DMS153 (cell line): Measurements from ENCODE around the gene PDLIM1.
"Not testable (repeated sequence)": the region's sequence is repeated elsewhere in the genome, so short reads cannot be mapped to it uniquely, and the experiment has no call there.

ENCODE experiments used
- DNase-seq: peaks from one replicate; lab custom pipeline; 2025; lab: John Stamatoyannopoulos, UW

The PDLIM1 gene

GRCh38 chr10:95202865-95203264, 87.9 kb downstream of the PDLIM1 start:
- DNase-seq = not testable (repeated sequence)

GRCh38 chr10:95201736-95202135, 89.1 kb downstream of the PDLIM1 start:
- DNase-seq = no peak

GRCh38 chr10:95196046-95196445, 94.8 kb downstream of the PDLIM1 start:
- no peak for DNase-seq

- no peak for DNase-seq
Measured at GRCh38 chr10:95193944-95194343, 96.9 kb downstream of the PDLIM1 start, which contains the start of gene ACSM6. TSS of gene ACSM6 (plus strand) at chr10:95194238. CDS start at chr10:95194486, 248 bp downstream.

GRCh38 chr10:95188593-95188992, 102.2 kb downstream of the PDLIM1 start:
- DNase-seq = no peak

GRCh38 chr10:95187617-95188016, 103.2 kb downstream of the PDLIM1 start:
- no peak for DNase-seq
